Activated naive CD4-positive, alpha-beta T cell treated with Interleukin-2 at 50 U/mL for 16 hours (primary cell): ENCODE measurements around the gene C3orf20.

Experiments used
- DNase-seq: peaks from one replicate; pipeline ENCODE4 v3.0.0-alpha.2; 2020

Gene C3orf20

GRCh38 chr3:14780927-14781507 is 106.1 kb downstream of the C3orf20 start:
- no peak for DNase-seq

DNA sequence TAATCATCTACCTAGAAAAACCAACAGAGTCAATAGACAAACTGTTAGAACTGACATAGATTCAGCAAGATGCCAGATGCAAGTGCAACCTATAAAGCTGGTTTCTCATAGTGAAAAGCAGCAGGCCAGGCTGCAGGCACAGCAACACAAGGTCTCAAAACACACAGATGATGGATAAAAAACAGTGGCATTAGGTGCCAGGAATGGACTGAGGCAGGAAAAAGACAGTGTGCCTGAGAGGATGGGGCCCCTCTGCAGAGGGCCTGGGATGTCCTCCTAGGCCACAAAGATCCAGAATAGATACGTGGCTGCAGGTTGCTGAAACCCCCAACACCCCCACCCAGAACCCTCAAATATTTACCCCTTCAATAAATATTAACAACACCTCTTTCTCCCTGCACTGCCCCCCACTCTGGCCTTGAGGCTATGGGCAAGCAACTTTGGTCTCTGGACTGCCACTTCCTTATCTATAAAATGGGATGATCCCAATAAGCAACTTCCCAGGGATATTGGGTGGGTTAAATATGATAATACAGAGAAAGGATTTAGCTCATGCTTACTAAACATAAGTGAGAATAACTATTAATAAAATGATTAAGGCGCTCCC is 108.6 kb downstream of the C3orf20 start:
- no peak for DNase-seq

DNA sequence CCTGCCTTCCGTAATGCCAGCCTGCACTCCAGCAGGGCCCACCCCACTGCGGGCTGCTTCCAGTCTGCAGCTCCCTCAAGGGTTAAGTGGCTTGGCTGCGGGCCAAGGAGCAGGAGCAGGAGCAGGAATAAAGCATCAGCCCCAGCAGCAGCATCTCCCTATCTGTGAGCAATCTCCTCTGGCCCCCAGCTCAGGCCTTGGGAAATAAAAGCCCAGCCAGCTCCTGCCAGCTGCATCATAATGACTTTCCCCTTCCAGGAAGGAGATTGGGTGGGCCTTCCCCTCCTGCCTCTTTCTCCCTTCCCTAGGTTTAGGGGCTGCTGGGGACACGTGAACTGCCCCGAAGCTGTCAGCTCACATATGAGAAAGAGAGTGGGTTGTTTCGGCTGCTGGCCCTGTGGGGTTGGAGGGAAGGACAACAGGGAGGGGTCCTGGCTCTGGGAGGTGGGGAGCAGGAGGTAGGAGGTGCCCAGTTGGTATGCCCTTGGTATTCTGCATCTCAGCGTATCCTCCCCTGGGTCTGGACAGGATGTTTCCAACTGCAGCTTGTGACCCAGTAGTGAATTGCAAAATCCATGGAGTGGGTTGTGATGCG is 109.2 kb downstream of the C3orf20 start:
- DNase-seq: no peak

DNA sequence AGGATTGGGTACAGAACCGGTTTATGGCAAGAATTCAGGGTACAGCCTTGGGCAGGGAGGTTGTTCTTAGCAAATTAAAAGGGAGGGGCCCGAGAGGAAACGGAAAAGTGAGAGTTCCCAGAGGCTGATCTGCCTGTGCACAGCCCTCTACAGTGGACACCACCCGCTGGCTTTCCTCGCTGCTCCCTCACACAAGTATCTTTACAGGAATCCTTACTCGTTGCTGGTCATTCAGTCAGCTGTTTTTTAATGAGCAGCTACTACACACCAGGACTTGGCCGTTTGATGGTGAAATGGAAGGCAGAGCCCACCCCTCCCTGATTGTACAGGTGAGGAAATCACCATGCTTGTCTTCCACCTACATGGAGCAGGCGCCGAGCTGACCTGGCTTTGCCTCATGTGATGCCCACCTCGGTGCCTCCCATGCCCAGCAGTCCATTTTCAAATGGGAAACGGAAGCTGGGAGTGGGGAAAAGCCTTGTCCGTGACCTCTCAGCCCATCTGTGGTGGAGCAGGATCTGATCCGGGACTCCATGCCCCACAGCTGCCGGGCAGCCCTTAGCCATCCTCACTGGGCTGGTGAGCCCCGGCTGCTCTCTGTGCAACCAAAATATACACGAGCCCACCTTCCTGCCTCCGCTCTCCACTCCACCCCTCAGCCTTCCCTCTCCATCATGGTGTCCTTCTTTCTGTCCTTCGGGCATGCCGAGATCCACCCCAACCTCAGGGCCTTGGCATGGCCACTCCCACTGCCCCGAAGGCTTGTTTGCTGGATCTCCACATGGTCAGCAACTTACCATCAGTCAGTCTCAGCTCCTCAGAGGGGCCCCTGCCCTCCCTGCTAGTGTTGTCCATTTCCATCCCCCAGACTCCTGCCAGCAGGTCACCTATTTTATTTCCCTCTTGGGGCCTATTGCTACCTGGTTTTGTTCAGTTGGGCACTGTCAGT is 110.5 kb downstream of the C3orf20 start:
- no peak for DNase-seq

DNA sequence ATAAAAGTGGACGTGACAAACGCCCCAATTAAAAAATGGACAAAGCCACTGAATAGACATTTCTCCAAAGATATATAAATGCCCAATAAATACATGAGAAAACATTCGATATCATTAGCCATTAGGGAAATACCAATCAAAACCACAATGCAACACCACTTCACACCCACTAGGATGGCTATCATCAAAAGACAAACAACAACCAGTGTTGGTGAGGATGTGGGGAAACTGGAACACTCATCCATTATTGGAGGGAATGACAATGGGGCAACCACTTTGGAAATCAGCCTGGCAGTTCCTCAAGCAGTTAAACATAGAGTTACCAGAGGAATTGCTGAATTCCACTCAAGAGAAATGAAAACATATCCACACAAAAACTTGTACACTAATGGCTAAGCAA is 111.4 kb downstream of the C3orf20 start:
- DNase-seq: no peak

GRCh38 chr3:14787630-14788029 is 112.7 kb downstream of the C3orf20 start:
- no peak for DNase-seq

GRCh38 chr3:14788644-14789043 is 113.7 kb downstream of the C3orf20 start:
- DNase-seq: no peak

DNA sequence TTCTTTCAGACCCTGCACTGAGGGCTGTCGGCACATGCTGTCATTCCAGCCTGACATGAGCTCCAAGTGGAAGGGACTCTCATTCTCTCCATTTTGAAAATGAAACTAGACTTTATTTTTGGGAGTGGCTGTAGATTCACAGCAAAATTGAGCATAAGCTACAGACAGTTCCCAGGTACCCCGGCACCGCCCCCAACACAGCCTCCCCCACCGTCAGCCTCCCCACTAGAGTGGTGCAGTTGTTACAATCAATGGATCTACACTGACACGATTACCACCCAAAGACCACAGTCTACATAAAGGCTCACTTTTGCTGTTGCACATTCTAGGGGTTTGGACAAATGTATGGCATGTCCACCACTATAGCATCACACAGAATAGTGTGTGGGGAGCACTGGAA is 114.3 kb downstream of the C3orf20 start:
- DNase-seq: no peak

GRCh38 chr3:14789640-14790285 is 114.8 kb downstream of the C3orf20 start:
- no peak for DNase-seq

DNA sequence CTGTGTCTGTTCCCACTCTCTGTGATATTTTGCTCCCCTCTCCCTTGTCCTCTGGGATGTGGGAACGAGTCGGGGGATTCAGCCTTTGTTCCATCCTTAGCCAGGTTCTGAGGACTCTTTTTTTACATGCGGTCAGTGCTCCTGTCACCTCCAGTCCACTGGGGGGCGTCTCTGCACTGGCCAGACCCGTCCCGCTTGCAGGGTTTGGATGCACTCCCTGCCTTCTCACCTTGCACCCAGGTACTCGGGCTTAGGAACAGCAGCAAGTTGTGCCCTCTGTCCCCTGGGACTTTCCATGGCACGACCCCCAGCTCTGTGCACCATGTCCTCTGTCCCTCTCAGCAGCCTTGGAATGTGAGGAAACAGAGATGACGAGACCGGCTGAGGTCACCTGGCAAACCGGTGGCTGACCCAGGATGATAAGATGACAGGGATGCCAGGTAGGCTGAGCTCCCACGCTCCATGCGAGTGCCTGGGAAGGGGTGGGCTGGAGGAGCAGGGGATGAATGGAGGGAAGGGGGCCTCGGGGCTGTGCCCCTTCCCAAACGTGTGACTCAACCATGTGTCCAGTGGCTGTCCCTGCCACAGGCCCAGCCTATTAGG is 116.5 kb downstream of the C3orf20 start:
- peak; percentile 33 for DNase-seq

DNA sequence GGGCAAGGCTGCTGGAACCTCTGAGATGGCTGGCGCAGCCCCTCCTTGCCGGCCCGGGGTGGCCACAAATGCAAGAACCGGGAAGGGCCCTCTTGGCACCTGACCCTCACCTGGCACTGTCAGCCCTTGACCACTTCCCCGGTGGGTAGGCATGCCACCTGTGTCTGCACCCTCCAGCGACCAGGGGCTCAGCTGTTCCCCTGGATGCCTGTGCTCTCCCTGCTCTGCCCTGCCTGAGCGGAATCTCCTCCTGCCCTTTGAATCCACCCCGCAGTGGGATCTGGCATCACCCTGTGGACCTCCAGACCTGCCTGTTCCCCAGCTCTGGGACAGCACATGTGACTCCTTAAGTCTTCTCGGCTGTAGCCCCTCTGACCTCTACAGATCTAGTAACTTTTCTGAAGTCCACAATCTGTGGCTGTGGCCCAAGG is 117.8 kb downstream of the C3orf20 start:
- DNase-seq: no peak

- DNase-seq: no peak
These were observed 118.4 kb downstream of the C3orf20 start for GRCh38 chr3:14793126-14793857.

- DNase-seq: no peak
These were observed 118.9 kb downstream of the C3orf20 start for GRCh38 chr3:14793858-14794234.

DNA sequence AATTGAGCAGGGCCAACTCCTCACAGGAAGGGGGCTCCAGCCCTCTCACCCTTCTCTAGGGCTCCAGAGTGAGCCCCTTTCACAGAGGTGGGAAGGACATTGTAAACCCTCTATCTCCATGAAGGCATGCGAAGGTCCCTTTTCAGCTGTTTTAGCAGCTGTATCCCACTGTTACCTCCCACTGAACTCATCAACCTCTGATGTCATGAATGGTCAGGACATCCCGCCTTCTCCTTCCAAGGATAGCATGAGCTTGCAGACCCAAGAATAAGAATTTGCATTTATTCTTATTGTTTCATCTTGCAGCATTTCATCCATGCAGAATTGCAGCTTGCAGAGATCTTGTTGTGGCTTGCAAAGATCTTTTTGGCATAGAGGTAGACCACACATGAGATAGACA is 119.5 kb downstream of the C3orf20 start:
- no peak for DNase-seq

DNA sequence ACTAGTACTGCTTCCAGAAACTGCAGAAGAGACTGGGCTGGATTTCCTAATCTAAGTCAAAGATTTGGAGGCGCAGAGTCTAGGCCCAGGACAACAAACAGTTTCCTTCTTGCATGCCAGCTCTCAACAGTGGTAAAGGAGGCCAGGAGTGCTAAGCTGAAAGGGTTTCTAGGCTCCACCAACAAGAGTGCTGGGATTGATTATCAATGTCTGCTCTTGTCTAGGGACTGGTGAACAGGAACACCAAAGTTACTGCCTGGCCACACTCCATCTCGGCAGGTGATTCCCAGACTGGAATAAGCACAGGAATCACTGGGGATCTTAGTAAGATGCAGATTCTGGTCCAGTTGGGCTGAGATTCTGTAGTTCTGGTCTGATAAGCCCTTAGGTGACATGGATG is 121.1 kb downstream of the C3orf20 start:
- DNase-seq: no peak

DNA sequence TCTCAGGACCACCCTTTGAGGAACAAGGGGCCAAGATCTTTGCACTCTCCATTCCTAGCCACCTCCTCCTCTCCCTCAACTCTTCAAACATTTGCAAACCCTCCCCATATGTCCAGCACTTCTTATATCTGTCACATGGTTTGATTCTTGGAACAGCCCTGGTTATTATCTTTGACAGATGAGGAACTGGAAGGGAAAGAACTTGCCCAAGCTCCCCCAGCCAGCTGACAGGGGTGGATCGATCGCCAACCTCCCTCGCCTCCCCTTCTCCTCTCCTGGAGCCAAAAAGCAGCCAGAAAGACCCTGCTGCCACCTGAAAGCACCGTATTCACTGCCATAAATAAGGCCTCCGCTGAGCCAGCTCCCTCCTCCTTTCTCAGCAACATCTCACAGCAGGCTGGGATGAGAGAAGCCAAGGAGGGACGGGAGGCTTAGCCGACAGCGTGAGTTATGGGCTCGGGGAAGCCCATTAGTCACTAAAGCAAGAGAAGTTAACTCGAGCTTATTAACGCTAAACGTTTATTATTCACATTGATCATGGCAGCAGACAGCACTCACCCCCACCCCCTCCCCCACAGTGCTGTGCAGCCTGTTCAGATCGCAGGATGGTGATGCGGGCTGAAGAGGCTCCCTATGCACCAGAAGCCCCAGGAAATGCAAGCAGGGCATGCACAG is 121.6 kb downstream of the C3orf20 start:
- no peak for DNase-seq

DNA sequence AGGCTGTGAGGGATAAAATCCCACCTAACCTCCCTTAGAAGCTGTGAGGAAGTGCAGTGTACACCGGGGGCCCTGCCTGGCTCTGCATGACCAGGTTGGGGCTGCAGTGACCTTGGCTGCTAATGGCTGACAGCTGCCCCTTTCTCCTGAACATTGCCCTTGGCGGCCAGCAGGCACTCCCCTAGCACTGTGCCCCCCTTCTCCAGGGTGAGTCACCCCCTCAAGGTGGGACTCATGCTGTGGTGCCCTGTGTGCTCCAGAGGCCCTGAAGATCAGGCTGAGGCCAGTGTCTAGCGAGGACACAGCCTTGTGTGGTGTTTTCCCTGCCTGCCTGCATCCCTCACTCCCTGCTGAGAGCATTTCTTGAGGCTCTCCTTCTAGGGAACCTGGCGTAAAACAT is 122.8 kb downstream of the C3orf20 start:
- no peak for DNase-seq

- no peak for DNase-seq
These were observed 123.3 kb downstream of the C3orf20 start for GRCh38 chr3:14798231-14798630.

DNA sequence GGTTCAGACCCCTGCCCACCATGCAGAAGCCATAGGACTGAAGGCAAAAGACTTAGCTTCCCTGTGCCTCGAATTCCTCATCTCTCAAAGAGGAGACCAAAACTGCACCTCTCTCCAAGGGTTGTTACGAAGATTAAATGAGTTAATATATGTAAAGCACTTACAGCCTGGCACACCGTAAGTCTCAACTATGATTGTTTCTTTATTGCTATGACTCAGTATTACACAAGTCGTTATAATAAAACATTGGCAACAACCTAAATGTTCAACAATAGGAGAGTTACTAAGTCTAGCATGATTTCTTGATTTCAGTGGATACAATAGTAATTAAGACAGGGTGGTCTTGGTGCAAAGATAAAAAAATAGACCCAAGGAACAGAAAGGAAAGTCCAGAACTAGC is 124.2 kb downstream of the C3orf20 start:
- no peak for DNase-seq

GRCh38 chr3:14801031-14801430 is 126.1 kb downstream of the C3orf20 start:
- DNase-seq: no peak

DNA sequence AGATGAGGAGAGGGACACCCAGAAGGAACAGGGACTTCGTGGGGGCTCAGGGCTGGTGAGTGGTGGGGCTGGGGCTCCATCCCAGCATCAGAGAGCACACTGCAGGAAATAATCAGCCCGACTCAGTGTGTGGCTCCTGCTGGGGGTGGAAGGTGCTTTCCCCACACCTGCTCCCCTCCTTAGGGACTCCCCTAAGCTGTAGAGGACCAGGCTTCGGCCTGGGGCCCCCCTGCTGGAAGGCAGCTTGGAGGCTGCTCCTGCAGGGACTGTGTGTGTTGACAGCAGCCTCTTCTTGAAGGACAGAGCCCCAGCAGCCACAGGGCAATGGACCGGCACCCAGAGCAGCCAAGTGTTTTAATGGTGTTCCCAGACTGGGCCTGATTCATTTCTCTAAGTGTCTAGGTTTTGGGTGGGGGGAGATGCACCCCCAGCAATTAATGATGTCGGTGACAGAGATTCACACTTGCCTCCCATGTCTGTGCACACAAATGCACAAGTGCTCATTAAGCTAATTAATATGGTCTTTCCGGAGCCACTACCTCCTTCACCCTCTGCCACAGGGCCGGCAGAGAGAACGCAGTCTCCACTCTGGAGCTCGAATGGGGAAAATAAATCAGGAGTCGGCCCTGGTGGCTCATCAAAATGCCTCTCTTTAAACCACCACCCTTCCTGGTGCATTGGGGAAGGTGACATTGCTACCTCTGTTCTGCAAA is 126.9 kb downstream of the C3orf20 start:
- no peak for DNase-seq
